Esophagus muscularis mucosa (tissue), 4 donors: ENCODE data around the gene TCP11. TPM values are rescaled to one million over a fixed set of nuclear protein-coding genes. Genes with fewer than 3 reads are reported as not detected.

Experiments
- DNase-seq: peaks from one replicate; pipeline ENCODE4 v3.0.0-alpha.2; 2017; ENCODE audit errors: extremely low spot score
- H3K27ac ChIP-seq, 4 donors: fragments of 200-600 bp; sonication (generic); replicated peaks in 1 of 4; 1 replicate in 3 of 4; 2 replicates in 1 of 4; pipeline ENCODE4 v1.5.1; 2016 to 2019; ENCODE audit warnings: mild to moderate bottlenecking in 1 of 4
- H3K27me3 ChIP-seq, 4 donors: fragments of 200-600 bp; sonication (generic); one replicate each; pipeline versions ENCODE4 v1.5.1 to v1.6.0; 2016 to 2019
- H3K36me3 ChIP-seq, 4 donors: fragments of 200-600 bp; sonication (generic); one replicate each; pipeline ENCODE4 v1.5.1; 2016 to 2019
- H3K4me1 ChIP-seq, 4 donors: fragments of 200-600 bp; sonication (generic); one replicate each; pipeline ENCODE4 v1.5.1; 2016 to 2019
- H3K4me3 ChIP-seq, 4 donors: fragments of 200-600 bp; sonication (generic); 1 replicate in 2 of 4; 2 replicates in 2 of 4; pipeline ENCODE4 v1.5.1; 2016 to 2019; ENCODE audit warnings: mild to moderate bottlenecking in 4 of 4, moderate library complexity in 1 of 4
- H3K9me3 ChIP-seq, 4 donors: fragments of 200-600 bp; sonication (generic); 1 replicate in 3 of 4; 2 replicates in 1 of 4; pipeline ENCODE4 v1.5.1; 2016 to 2019
- CTCF ChIP-seq, 3 experiments: fragments of 200-600 bp in 2 of 3; fragments of 450-650 bp in 1 of 3; sonication (generic) in 2 of 3; IDR thresholded peaks; one replicate each; pipeline ENCODE4 v1.5.1; 2017 to 2019; ENCODE audit warnings: antibody characterized with exemption in 3 of 3, mild to moderate bottlenecking in 2 of 3, moderate library complexity in 1 of 3
- EP300 ChIP-seq: sonication (generic); formaldehyde crosslinking; IDR thresholded peaks from one replicate; pipeline ENCODE4 v1.6.1; 2017; ENCODE audit warnings: antibody characterized with exemption
- POLR2A ChIP-seq: fragments of 450-650 bp; IDR thresholded peaks from one replicate; pipeline ENCODE4 v1.6.1; 2017; ENCODE audit warnings: antibody characterized with exemption, moderate library complexity, mild to moderate bottlenecking, low read depth
- POLR2AphosphoS5 ChIP-seq, 2 donors: sonication (generic); formaldehyde crosslinking; IDR thresholded peaks; one replicate each; pipeline ENCODE4 v1.6.1; 2017; ENCODE audit warnings: antibody characterized with exemption in 2 of 2
- WGBS: methylation state at CpG from one replicate; pipeline ENCODE4 v1.1.5; 2018; 5-methylcytosine and 5-hydroxymethylcytosine counted together
- intact Hi-C: fragments of 100-400 bp; cut with DNase I; formaldehyde crosslinking; loops from one replicate; pipeline ENCODE4 v1.15.1; 2023
- total RNA-seq, 4 donors: library from RNA; depleted of rRNA; stranded (reverse); fragments of >200 nt; gene quantifications; one replicate each; pipeline versions ENCODE4 v1.1.0 to v1.2.1, GENCODE V29; 2016

Gene TCP11
- total RNA-seq, 4 donors from 2014 or later = 0.75 to 1.1 (median 0.83) TPM; not detected in 1

GRCh38 chr6:35089935-35090505 is 51.1 kb downstream of the TCP11 start:
- no peak for DNase-seq
- intact Hi-C loops = loop anchor here (5.0 kb wide), 1 partner anchor 73 kb away; no protein-coding TSS in a partner anchor
- H3K27ac ChIP-seq = peak overlapping the region; percentile 50 to 77 (median 69)
- 90% methylated on average over 15 of the region's 15 CpGs for WGBS
- TF ChIP-seq POLR2AphosphoS5 (IDR thresholded peaks at IDR 0.05) = peak in 1 of 2 donors; percentile 7
- TF ChIP-seq EP300 = no peak
- no peak for TF ChIP-seq CTCF (IDR thresholded peaks at IDR 0.05)
- no peaks in the 10 kb centered on the region for H3K9me3 ChIP-seq
- no peaks in the 10 kb centered on the region for H3K27me3 ChIP-seq
- peaks cover 30 to 89% (median 85%) of the 10 kb centered on the region in 4 donors for H3K4me1 ChIP-seq
- H3K4me3 ChIP-seq = no peak overlapping the region
- H3K36me3 ChIP-seq = peaks cover 42 to 66% (median 58%) of the 10 kb centered on the region in 4 donors

GRCh38 chr6:35089216-35089934 is 51.8 kb downstream of the TCP11 start:
- Histone ChIP-seq H3K9me3 (no peaks in the 10 kb centered on the region), H3K27me3 (no peaks in the 10 kb centered on the region), H3K27ac (peak overlapping the region; percentile 50 to 77 (median 69)), H3K4me1 (peaks cover 30 to 95% (median 85%) of the 10 kb centered on the region in 4 donors), H3K36me3 (peaks cover 48 to 72% (median 65%) of the 10 kb centered on the region in 4 donors), H3K4me3 (no peak overlapping the region)
- WGBS = 77% methylated on average over 17 of the region's 19 CpGs
- intact Hi-C loops = no loop called here
- DNase-seq = no peak
- TF ChIP-seq EP300 (no peak), CTCF (IDR thresholded peaks at IDR 0.05) (no peak), POLR2A (no peak), POLR2AphosphoS5 (IDR thresholded peaks at IDR 0.05) (no peak)

GRCh38 chr6:35088281-35089215 is 52.6 kb downstream of the TCP11 start:
- Histone ChIP-seq H3K27me3 (no peaks in the 10 kb centered on the region), H3K27ac (peak overlapping the region; percentile 50 to 77 (median 69)), H3K4me1 (peaks cover 27 to 96% (median 87%) of the 10 kb centered on the region in 4 donors), H3K36me3 (peaks cover 56 to 80% (median 73%) of the 10 kb centered on the region in 4 donors), H3K4me3 (no peak overlapping the region), H3K9me3 (no peaks in the 10 kb centered on the region)
- intact Hi-C loops = no loop called here
- 89% methylated on average over 14 of the region's 24 CpGs for WGBS
- DNase-seq = no peak
- TF ChIP-seq POLR2AphosphoS5 (IDR thresholded peaks at IDR 0.05) (no peak), CTCF (IDR thresholded peaks at IDR 0.05) (peak in 1 of 3 experiments; percentile 14), POLR2A (no peak)

- Histone ChIP-seq H3K36me3 (peaks cover 66 to 90% (median 82%) of the 10 kb centered on the region in 4 donors), H3K4me1 (peaks cover 19 to 96% (median 87%) of the 10 kb centered on the region in 4 donors), H3K4me3 (no peak overlapping the region), H3K27me3 (no peaks in the 10 kb centered on the region), H3K9me3 (no peaks in the 10 kb centered on the region), H3K27ac (peak overlapping the region; percentile 50 to 77 (median 69))
- TF ChIP-seq EP300 (no peak), CTCF (IDR thresholded peaks at IDR 0.05) (no peak), POLR2AphosphoS5 (IDR thresholded peaks at IDR 0.05) (peak in 1 of 2 donors; percentile 9)
- no peak for DNase-seq
- intact Hi-C loops = no loop called here
- 85% methylated on average over 15 of the region's 22 CpGs for WGBS
Observed at GRCh38 chr6:35087361-35088280, 53.5 kb downstream of the TCP11 start.
